ENCODE measurements around the gene MTCL1. TPM values are rescaled to one million over a fixed set of nuclear protein-coding genes. Genes with fewer than 3 reads are reported as not detected.
"Not testable (repeated sequence)": the region's sequence is repeated elsewhere in the genome, so short reads cannot be mapped to it uniquely, and the experiment has no call there.

MTCL1 gene
- total RNA-seq, 2 donors from 2014 or later = 11.2 to 73.1 TPM

DNA sequence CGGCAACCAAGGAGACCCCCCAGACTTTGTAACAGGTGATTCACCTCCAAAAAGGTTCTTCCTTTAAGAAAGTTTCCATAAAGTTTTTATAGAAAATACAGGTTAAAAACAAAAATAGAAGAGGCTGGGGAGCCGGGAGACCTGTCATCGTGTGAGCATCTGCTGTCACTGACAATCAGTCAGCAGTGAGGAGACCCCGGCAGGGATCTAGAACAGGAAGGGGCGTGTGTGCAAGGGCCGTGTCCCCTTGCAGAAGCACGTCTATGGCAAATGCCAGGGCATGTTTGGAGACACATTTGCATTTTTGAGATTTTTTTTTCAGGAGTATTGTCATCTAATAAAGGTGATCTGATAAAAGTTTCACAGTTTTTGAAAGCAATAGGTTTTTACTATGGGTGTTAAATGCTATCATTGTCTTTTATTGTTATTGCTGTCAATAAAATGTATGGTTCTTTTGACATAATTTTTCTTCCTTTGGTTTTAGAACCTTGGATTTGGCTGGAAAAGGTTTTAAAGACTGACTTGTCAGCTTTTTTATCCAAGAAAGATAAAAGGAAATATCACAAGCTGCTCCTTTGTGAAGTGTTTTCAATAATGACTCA is 52.1 kb downstream of the MTCL1 start:
- no peak overlapping the region for H3K27ac ChIP-seq
- H3K4me1 ChIP-seq (replicated peaks) = no peaks in the 10 kb centered on the region
- no peaks in the 10 kb centered on the region for H3K27me3 ChIP-seq (replicated peaks; ENCODE audit: insufficient read depth)
- 46% methylated on average over 7 of the region's 7 CpGs for WGBS
- TF ChIP-seq POLR2AphosphoS5 (IDR thresholded peaks at IDR 0.05) (no peak), CTCF (IDR thresholded peaks at IDR 0.05) (no peak), POLR2A (IDR thresholded peaks at IDR 0.05) (no peak)
- H3K9me3 ChIP-seq = no peaks in the 10 kb centered on the region
- H3K36me3 ChIP-seq = no peaks in the 10 kb centered on the region
- no peak for DNase-seq (ENCODE audit: low spot score)
- no peak overlapping the region for H3K4me3 ChIP-seq
- intact Hi-C loops (cut with DNase I) = no loop called here

- no peaks in the 10 kb centered on the region for H3K9me3 ChIP-seq
- DNase-seq (ENCODE audit: low spot score) = no peak
- 93% methylated on average over 4 of the region's 4 CpGs for WGBS
- no peaks in the 10 kb centered on the region for H3K36me3 ChIP-seq
- no peak overlapping the region for H3K27ac ChIP-seq
- H3K27me3 ChIP-seq (replicated peaks; ENCODE audit: insufficient read depth) = no peaks in the 10 kb centered on the region
- TF ChIP-seq POLR2AphosphoS5 (IDR thresholded peaks at IDR 0.05) = no peak
- TF ChIP-seq POLR2A (IDR thresholded peaks at IDR 0.05) = no peak
- no peak for TF ChIP-seq CTCF (IDR thresholded peaks at IDR 0.05)
- intact Hi-C loops (cut with DNase I) = no loop called here
- no peaks in the 10 kb centered on the region for H3K4me1 ChIP-seq (replicated peaks)
- no peak overlapping the region for H3K4me3 ChIP-seq
Measured at GRCh38 chr18:8758466-8758865, 53.1 kb downstream of the MTCL1 start.

DNA sequence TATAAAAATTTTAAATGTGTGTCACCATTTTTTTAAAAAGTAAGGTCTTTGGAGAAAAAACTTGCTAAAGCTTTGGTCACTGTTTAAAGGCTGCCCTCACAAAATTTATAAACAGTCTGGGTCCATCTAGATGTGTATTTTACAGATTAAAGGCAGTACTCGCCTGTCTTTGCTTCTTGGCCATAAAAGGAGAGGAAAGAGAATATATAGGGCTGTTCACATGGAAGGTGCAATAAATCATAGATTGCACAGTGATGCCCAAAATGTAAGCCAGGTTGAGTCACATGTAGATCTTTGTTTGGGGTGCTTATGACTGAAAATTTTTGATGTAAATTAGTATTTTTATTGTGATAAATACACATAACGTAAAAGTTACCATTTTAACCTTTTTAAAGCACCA is 55.6 kb downstream of the MTCL1 start:
- DNase-seq (ENCODE audit: low spot score) = no peak
- H3K36me3 ChIP-seq = no peaks in the 10 kb centered on the region

GRCh38 chr18:8761535-8761934 is 56.2 kb downstream of the MTCL1 start:
- not testable (repeated sequence) for H3K27ac ChIP-seq

More for the DNA sequence above, 55.6 kb downstream of the MTCL1 start:
- Histone ChIP-seq H3K4me1 (replicated peaks) (no peaks in the 10 kb centered on the region), H3K9me3 (no peaks in the 10 kb centered on the region), H3K27ac (no peak overlapping the region), H3K4me3 (no peak overlapping the region), H3K27me3 (replicated peaks; ENCODE audit: insufficient read depth) (no peaks in the 10 kb centered on the region)
- intact Hi-C loops (cut with DNase I) = no loop called here
- 90% methylated on average over 2 of the region's 2 CpGs for WGBS
- TF ChIP-seq CTCF (IDR thresholded peaks at IDR 0.05) = no peak
- TF ChIP-seq POLR2A (IDR thresholded peaks at IDR 0.05) = no peak
- TF ChIP-seq POLR2AphosphoS5 (IDR thresholded peaks at IDR 0.05) = no peak

DNA sequence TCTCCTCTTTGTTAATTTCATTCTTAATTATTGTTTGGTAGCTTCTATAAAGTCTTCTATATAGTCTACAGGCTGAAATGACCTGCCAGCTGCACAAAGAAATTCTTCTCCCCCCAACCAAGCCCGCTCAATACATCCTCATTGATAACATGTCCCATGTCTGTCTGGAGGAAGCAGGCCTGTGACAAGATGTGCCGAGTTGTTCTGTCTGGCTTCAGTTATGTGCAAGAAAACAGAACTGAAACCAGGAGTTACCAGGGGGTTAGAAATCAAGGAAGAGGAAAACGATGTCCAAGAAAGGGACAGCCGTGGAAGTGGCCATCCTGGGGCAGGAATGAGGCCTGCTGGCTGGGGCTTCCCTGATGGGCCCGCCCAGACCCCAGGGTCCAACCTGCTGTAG is 57.6 kb downstream of the MTCL1 start:
- no peak for DNase-seq (ENCODE audit: low spot score)
- intact Hi-C loops (cut with DNase I) = no loop called here
- H3K9me3 ChIP-seq = no peaks in the 10 kb centered on the region
- no peak overlapping the region for H3K27ac ChIP-seq
- no peak for TF ChIP-seq POLR2AphosphoS5 (IDR thresholded peaks at IDR 0.05)
- no peak for TF ChIP-seq CTCF (IDR thresholded peaks at IDR 0.05)
- TF ChIP-seq POLR2A (IDR thresholded peaks at IDR 0.05) = no peak
- H3K4me1 ChIP-seq (replicated peaks) = no peaks in the 10 kb centered on the region
- H3K36me3 ChIP-seq = no peaks in the 10 kb centered on the region
- no peaks in the 10 kb centered on the region for H3K27me3 ChIP-seq (replicated peaks; ENCODE audit: insufficient read depth)
- 95% methylated on average over 5 of the region's 5 CpGs for WGBS
- H3K4me3 ChIP-seq = no peak overlapping the region

More at GRCh38 chr18:8761535-8761934, 56.2 kb downstream of the MTCL1 start:
- DNase-seq (ENCODE audit: low spot score); H3K4me3 ChIP-seq; intact Hi-C loops (cut with DNase I); H3K36me3 ChIP-seq; H3K4me1 ChIP-seq (replicated peaks); H3K27me3 ChIP-seq (replicated peaks; ENCODE audit: insufficient read depth); H3K9me3 ChIP-seq: not testable (repeated sequence)
- WGBS = 94% methylated on average over 3 of the region's 3 CpGs
